ENCODE measurements around the gene ZNF211. TPM values are rescaled to one million over a fixed set of nuclear protein-coding genes. Genes with fewer than 3 reads are reported as not detected.

The ZNF211 gene
- total RNA-seq, 1 donor from 2014 or later: 10.0 TPM

DNA sequence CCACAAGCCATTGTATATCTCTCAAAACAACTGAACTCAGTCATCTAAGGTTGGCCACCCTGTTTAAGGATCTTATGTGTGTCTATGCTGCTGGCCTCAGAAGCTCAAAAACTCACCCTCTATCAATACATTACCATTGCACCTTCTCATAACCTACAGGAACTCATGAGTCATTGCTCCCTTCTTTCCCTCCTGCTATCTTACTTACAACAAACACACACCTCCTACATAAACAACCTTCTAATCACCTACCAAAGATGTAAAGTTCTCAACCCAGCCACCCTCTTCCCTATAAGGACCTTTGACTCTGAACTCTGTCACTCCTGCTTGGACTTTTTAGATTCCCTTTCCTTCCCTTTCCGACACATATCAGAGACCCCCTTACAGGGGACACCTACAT lies 22.5 kb downstream of the ZNF211 start:
- peaks cover 9% of the 10 kb centered on the region for H3K4me1 ChIP-seq
- TF ChIP-seq, protein P1, sequence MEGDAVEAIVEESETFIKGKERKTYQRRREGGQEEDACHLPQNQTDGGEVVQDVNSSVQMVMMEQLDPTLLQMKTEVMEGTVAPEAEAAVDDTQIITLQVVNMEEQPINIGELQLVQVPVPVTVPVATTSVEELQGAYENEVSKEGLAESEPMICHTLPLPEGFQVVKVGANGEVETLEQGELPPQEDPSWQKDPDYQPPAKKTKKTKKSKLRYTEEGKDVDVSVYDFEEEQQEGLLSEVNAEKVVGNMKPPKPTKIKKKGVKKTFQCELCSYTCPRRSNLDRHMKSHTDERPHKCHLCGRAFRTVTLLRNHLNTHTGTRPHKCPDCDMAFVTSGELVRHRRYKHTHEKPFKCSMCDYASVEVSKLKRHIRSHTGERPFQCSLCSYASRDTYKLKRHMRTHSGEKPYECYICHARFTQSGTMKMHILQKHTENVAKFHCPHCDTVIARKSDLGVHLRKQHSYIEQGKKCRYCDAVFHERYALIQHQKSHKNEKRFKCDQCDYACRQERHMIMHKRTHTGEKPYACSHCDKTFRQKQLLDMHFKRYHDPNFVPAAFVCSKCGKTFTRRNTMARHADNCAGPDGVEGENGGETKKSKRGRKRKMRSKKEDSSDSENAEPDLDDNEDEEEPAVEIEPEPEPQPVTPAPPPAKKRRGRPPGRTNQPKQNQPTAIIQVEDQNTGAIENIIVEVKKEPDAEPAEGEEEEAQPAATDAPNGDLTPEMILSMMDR (IDR thresholded peaks at IDR 0.05; ENCODE audit: borderline replicate concordance): no peak
- H3K36me3 ChIP-seq: no peaks in the 10 kb centered on the region
- H3K4me3 ChIP-seq: no peak overlapping the region
- intact Hi-C loops (cut with micrococcal nuclease): no loop called here
- no peak for DNase-seq
- no peaks in the 10 kb centered on the region for H3K9me3 ChIP-seq (replicated peaks)
- H3K27me3 ChIP-seq (ENCODE audit: low read depth): no peaks in the 10 kb centered on the region
- H3K27ac ChIP-seq (replicated peaks): no peak overlapping the region

DNA sequence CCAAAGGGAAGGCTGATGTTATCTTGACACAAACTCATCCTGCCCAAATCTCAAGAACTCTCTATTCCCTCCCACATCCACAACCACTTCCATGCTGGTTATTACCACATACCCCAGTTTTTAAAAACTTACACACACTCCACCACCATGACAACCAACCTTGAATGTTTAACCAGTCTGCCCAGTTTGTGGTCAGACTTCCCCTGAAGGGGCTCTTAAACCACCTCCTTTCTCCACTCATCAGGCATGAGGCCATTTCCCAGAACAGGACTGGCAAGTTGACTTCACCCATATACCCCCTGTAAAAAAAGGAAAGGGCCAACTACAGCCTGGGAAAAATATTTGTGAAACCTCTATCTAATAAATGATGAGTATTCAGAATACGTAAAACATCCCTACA lies 23.4 kb downstream of the ZNF211 start:
- H3K4me3 ChIP-seq: no peak overlapping the region
- intact Hi-C loops (cut with micrococcal nuclease): no loop called here

DNA sequence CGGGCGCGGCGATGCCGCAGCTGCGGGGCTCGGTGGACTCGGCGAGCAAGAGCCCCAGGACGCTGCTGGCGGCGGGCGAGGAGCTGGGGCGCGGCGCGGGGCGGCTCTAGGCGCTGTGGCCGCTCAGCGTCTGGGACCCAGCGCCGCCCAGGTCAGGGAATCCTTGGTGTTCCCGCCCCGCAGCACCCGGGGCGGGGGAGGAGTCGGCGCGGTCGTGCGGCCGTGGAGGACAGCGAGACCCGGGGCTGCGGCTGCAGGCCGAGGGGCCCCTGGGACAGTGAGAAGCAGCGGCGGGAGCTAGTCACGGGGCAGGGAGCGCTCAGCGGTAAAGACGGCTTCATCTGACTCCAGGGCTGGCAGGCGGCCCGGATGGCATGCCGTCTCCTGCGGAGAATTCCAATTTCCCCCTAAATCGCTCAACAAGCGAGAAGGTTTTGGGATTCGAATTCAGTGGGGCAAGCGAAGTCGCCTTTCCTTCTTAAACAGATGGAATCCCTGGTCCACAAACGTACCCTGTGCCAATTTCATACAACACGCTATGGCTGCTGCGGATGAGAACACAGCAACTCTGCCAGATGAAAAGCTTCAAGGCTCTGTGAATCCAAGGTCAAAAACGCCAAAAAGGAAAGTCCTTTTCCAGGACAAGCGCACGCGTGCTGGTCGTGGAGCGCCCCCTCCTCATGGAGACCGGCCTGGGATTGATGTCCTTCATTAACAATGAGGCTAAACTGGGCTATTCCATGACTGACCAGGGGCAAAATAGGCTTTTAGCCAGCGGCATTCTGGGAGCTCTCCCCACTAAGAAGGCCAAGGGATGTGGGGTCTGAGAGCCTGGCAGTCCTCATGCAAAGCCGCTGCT lies 31.5 kb downstream of the ZNF211 start:
- Histone ChIP-seq H3K36me3 (no peaks in the 10 kb centered on the region), H3K27ac (replicated peaks) (peak overlapping the region; percentile 88), H3K27me3 (ENCODE audit: low read depth) (no peaks in the 10 kb centered on the region), H3K9me3 (replicated peaks) (no peaks in the 10 kb centered on the region), H3K4me1 (peaks cover 17% of the 10 kb centered on the region), H3K4me3 (peak overlapping the region; percentile 77)
- intact Hi-C loops (cut with micrococcal nuclease): no loop called here
- TF ChIP-seq, protein P1 (IDR thresholded peaks at IDR 0.05; ENCODE audit: borderline replicate concordance): no peak
- peak; percentile 66 for DNase-seq

More for the DNA sequence above, 23.4 kb downstream of the ZNF211 start:
- Histone ChIP-seq H3K27ac (replicated peaks) (no peak overlapping the region), H3K36me3 (no peaks in the 10 kb centered on the region), H3K4me1 (peaks cover 2% of the 10 kb centered on the region), H3K27me3 (ENCODE audit: low read depth) (no peaks in the 10 kb centered on the region), H3K9me3 (replicated peaks) (no peaks in the 10 kb centered on the region)
- TF ChIP-seq, protein P1 (IDR thresholded peaks at IDR 0.05; ENCODE audit: borderline replicate concordance): no peak
- DNase-seq: no peak

- TF ChIP-seq, protein P1 (IDR thresholded peaks at IDR 0.05; ENCODE audit: borderline replicate concordance): no peak
- Histone ChIP-seq H3K4me3 (peak overlapping the region; percentile 77), H3K36me3 (no peaks in the 10 kb centered on the region), H3K27ac (replicated peaks) (peak overlapping the region; percentile 88), H3K4me1 (peaks cover 17% of the 10 kb centered on the region), H3K27me3 (ENCODE audit: low read depth) (no peaks in the 10 kb centered on the region), H3K9me3 (replicated peaks) (no peaks in the 10 kb centered on the region)
- intact Hi-C loops (cut with micrococcal nuclease): no loop called here
- no peak for DNase-seq
These were observed 32.4 kb downstream of the ZNF211 start for GRCh38 chr19:57665261-57665806.

DNA sequence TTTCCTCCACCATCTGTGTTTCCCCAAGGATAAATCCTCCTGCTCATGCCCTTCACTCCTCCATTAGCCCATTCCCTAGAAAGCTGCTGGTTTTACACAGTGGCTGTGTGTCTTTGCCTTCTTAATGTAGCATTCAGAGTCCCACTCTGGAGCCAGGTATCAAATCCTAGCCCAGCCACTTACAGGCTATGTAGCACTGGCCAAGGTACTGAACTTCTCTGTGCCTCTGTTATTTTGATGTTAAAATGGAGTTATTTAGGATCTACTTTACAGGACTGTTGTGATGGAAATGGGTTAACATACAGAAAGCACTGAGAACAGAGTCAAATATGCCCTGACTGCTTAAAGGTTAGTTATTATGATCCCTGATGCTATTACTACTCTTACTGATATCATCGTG lies 34.3 kb downstream of the ZNF211 start:
- no peaks in the 10 kb centered on the region for H3K27me3 ChIP-seq (ENCODE audit: low read depth)
- no peak overlapping the region for H3K4me3 ChIP-seq
- no peak for DNase-seq
- no peaks in the 10 kb centered on the region for H3K9me3 ChIP-seq (replicated peaks)
- no peaks in the 10 kb centered on the region for H3K36me3 ChIP-seq
- intact Hi-C loops (cut with micrococcal nuclease): no loop called here
- H3K27ac ChIP-seq (replicated peaks): no peak overlapping the region
- TF ChIP-seq, protein P1 (IDR thresholded peaks at IDR 0.05; ENCODE audit: borderline replicate concordance): no peak
- H3K4me1 ChIP-seq: peaks cover 17% of the 10 kb centered on the region
